GM18873 (cell line): ENCODE results near the gene MYL1.

Experiments used
- ATAC-seq: cut with Tn5 transposase; IDR thresholded peaks from one replicate; pipeline ENCODE4 v1.9.1; 2021; ENCODE audit warnings: mild to moderate bottlenecking, moderate library complexity, moderate number of reproducible peaks; ENCODE audit not compliant: unreplicated experiment, low FRiP score

Gene MYL1

DNA sequence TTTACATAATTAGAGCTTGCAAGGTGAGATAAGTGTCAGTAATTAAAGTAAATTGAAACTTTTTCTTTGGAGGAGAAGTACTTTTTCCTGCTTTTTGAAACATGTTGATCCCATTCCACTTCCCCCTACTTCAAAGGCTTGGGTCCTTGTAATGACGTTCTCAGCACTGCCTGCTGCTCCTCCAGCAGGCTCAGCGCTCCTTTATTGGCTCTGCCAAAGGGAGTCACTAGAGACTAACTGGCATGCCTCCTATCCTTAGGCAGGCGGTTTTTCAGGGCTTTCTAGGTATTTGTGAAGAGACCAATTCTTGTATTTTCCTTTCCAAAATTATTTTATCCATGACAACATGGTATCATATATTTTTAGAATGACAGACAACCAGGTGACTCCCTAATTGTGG is 45.8 kb downstream of the MYL1 start:
- no peak for ATAC-seq

DNA sequence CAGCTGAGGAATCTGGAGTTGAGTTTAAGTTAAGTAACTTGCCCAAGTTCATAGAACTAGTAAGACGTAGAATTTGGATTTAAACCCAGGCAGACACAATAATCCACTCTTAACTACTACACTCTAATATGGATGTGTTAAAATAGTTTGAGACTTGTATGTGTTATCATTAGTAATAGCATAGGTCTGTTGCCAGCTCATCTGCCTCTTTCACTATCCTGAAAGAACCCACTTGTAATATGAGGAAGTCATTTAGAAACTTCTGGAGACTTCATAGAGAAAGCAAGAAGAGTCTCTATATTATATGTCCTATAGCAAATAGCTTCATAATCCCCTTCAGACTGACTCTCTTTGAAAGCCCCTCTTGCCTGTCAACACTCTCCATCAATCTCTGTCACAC is 46.7 kb downstream of the MYL1 start:
- no peak for ATAC-seq

DNA sequence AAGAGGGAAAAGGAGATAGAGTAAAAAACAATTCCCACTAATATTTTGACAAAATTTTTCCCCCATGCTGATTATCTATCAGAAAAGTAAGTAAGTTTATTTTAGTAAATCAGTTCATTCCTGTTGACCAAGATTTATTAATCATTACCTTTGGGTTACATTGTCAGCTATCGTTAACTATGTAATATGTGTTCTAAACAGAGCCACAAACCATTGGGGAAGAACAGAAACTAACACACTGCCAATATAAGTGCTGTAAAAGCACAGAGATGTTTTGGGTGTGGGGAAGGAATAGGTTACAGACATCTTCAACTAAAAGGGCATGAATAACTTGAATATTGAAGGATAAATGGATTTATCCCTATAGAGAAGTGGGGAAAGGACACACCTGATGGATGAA is 47.3 kb downstream of the MYL1 start:
- ATAC-seq: no peak

DNA sequence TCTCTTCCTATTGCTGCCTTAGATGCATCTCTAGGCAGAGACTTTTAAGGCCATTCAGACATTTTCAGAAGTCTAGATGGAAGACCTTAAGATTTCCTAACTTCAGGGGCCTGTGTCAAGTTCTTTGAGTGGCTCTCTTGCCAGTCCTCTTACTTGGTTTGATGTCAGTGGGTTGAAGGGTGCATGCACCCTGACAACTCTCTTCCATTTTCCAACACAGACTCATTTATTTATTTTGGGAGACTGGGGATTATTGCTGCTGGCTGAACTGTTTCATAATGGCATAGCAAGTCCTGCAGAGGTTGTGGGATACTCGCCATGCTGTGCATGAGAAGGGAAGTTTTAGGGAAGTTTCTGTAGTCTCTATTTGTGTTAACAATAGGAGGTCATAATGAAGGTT is 50.7 kb downstream of the MYL1 start:
- no peak for ATAC-seq

DNA sequence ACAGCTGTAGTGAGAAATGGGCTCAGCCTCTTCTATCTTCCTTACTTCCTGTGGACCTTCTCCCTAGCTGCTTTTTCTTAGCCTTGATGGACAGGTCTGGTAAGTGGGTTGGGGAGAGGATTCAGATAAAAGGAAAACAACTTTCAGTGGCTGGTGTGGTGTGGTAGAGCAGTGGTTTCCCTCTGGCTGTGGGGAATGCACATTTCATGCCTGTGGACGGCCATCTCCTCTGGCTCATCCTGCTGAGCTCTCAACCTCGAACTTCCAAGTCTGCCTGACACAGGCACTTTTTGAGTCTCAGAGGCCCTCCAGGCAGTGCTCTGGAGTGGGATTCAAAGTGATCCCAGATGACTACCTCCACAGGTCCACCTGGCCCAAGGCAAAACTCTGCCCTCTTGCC is 51.1 kb downstream of the MYL1 start:
- no peak for ATAC-seq

DNA sequence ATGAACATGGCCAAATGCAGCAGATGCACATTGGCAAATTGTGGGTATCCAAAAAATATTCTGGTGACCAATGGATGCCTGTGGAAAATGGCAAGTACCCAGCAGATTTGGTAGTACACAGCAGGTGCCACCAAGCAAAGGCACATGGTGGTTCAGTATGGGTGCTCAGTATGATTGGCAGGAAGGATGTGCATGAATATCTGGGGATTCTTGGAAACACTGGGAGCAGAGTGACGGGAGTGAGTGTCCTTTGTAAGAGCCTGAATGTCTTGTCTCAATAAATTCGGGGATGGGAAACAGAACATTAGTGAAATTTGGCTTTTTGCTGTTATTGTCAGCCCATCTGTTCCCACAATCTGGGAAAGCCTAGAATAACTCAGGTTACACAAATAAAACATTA is 52.9 kb downstream of the MYL1 start:
- ATAC-seq: no peak

DNA sequence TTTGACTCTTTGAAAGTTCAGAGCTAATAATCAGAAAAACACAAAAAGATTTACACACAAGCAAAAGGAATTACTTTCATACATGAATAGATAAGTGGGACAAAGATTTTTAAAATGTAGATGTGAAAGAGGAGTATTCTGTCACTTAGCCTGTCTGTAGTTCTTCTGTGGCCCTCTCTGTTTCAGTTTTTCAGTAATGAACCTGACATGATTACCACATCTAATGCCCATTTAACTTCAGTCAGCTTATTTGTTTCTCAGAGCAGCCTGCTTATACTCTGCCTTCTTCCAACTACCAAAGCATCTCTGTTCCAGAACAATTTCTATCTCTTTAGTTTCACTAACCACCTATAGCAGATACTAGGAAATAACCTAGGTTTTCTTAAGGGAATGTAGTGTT is 55.3 kb downstream of the MYL1 start:
- ATAC-seq: no peak

DNA sequence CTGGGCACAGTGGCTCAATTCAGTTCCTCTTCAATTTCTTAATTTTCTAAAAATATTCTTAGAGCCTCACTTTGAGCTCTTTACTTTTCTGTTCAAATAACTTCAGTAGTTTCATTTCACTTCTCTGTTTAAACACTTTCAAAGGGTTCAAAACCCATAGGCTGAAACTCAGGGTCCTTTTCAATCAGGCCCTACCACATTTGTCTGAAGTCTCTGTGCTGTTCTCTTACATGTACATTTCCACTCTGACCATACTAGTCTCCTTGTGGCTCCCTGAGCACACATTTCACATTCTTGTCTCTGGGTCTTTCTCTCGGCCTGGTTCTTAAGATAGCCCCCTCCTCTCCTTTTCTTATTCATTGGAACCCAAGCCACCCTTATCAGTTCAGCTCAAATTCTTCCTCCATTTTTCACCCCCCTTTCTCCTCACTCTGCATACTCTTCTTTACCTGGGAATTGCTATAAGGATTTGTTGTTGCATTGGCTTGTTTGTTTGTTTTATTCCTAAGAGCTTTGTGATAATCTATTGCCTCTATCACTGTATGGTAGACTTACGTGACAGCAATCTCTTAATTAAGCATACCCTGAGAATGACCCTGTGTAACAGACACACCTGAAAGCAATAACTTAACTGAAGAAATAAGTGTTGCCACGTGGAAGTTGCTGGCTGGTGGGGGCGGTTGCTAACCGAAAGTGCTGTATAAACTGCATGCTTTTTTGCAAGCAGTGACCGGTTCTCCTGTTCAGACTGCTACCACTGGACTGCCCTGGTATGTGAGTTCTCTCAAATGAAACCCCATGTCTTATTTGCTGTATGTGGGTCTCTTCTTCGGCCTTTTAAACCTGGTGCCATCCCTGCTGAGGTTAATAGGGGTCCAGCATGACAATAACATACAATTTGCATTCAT is 62.0 kb downstream of the MYL1 start:
- ATAC-seq: no peak

DNA sequence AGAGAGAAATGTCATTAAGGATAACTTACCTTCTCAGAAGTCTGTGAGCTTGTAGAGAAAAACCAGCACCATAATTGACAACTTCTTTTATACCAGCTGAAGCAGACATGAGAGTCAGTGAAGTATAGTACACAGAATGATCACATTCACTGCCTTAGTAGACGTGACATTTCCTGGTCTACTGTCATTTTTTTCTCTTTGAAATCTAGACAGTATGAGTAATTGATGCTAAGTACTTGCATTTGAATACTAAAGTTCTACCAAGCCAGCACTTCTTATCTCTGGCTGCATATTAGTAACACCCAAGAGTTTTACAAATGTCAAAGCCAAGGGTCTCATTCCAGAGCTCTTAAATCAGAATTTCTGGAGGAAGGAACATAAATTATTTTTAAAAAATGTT is 64.4 kb downstream of the MYL1 start:
- ATAC-seq: no peak
